Measurements from ENCODE around the gene ZNF12.
"Not testable (repeated sequence)": the region's sequence is repeated elsewhere in the genome, so short reads cannot be mapped to it uniquely, and the experiment has no call there.

ZNF12 gene

DNA sequence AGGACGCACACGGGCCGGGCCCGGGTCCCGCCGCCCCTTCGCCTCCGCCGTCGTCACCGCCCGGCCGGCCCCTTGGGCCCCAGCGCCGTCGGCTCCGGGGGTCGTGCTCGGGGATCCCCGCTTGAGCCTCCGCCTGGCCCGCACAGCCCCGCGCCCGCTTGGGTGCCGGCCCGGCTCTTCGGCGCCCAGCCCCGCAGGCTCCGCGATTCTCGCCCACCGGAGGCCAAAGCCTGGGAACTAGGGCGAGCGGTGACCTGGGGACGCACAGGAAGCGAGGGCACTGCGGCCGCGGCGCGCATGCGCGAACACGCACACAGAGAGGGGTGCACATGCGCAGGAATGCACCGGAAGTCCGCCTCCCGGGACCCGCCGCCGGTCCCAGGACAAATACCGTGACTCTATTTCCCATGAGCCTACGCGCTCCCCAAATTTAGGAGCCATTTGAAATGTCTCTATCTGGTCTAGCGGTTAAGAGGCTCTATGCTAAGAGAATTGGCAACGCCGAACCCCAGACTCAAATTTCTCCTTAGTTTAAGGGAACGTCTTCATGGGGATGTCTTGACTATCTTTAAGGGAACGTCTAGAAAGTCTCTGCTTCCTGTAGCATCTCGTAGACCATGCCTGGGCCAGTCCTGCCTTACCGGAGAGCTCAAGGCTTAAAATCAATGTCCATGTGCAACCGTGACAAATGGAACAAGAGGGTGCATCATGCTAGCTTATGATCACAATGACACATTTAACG lies at the start of gene ZNF12:
Gene ZNF12 (minus strand): TSS at position 282 of the 742 bp plus-strand sequence. CDS start 1,774 bp downstream, outside the sequence.
- DNase-seq (ENCODE audit: low read depth in 2 of 2) = peak; percentile 92 to 95

DNA sequence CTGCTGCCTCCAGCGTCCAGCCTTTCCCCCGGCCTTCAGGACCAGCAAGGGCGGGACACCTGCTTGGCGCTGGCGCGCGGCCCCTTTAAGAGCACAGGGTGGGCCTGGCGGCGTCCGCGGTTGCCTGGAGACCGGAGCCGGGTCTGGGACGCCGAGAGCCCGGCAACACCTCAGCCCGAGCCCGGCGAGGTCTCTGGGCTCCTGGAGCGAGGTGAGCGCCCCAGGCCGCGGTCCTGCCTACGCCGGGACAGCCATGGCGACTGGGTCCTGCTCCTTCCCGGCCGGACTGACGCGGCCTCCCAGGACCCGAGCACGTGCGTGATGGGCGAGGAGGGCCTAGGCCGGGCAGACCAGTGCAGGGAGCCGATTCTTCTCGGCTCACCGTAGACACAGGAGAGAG lies 47.2 kb upstream of the ZNF12 start, which contains the start of gene RSPH10B2:
Gene RSPH10B2 (plus strand): TSS at position 140 of the 400 bp plus-strand sequence. CDS start 3,575 bp downstream, outside the sequence.
- not testable (repeated sequence) for DNase-seq (ENCODE audit: low read depth in 2 of 2)

DNA sequence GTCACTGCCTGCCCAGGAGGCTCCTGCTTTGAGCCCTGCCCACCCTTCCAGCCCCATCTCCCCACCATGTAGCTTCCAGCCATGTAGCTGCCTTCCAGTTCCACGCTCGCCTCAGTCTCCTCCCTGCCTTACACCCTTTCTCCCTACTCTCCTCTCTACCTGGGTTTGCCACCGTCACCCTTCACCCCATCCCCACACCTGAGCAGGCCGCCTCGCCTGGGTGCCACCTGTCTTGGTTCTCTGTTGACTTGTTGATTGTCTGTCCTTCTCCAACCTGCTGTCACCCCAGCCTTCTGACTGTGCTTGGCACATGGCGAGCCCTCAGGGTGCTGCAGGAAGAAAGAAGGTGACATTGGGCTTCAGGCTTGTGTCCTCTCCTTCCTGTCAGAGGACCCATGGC lies 43.4 kb upstream of the ZNF12 start:
- not testable (repeated sequence) for DNase-seq (ENCODE audit: low read depth in 2 of 2)

DNA sequence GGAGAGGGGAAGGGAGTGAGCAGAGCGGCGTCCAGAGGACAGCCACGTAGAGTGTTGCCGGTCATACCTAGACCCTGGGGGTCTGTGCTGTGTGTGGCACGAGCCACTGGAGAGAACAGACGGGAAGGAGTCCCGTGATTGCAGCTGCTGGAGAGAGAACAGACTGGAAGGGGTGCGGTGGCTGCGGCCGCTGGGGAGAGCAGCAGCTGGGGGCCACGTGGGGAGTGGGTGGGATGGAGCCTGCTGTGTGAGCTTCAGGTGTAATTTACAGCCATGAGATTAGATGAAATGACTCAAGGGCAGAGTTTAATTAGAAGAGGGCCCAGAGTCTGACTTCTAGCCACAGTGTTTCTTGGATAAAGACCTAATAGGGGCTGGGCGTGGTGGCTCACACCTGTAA lies 42.6 kb upstream of the ZNF12 start:
- not testable (repeated sequence) for DNase-seq (ENCODE audit: low read depth in 2 of 2)

DNA sequence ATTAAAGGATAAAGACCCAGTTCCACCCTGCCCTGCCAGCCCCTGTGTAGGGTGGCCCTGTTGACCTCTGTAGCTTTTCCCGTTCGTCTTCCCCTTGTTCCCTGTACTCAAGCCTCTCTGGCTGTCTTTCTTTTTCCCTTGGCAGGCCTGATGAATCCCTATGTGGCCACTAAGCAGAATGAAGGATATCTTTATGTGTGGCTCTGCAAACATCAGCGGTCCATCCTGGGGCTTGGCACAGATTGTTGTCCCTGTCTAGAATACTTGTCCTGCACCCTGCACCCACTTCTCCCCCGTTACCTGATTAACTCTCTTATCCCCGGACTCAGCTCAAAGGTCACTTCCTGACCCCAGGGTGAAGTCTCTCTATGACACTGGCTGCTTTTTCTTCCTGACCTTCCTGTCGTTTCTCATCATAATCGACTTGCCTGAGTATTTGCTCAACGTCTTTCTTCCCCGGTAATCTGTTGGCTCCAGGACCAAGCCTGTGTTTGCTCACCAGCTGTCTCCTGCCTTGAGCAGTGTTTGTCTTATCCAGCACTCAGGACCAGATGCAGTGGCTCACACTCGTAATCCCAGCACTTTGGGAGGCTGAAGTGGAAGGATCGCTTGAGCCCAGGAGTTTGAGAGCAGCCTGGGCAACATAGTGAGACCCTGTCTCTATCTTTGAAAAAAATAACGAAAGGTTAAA lies 37.8 kb upstream of the ZNF12 start:
- not testable (repeated sequence) for DNase-seq (ENCODE audit: low read depth in 2 of 2)

DNA sequence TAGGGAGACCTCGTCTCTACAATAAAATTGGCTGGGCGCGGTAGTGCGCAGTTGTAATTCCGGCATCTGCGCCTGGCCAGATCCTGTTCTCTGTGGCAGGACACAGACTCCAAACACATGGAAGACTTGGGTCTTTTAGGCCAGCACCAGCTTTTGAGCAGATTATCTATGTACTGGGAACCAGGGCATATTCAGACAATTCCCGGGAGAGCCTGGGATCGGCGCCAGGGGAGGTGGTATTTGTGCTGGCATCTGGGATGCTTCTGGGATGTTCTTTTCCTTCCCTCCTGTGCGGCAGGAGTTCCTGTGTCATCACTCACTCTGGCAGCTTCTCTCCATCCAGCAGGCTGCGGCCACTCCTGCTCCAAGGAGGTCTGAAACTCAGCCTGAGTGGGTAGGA lies 31.7 kb upstream of the ZNF12 start:
- not testable (repeated sequence) for DNase-seq (ENCODE audit: low read depth in 2 of 2)

DNA sequence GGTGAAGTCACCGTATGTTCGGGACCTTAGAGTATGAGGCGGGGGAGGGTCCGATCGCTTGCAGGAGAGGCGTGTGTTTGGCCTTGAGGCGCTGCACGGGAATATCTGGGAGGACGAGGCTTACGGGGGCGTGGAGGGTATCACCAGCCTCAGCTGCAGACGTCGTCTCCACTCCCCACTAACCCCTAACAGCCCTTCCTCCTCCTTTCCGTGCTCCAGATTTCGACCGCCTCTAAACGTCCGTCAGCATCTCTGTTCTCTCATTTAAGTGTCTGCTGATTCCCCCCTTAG lies 23.5 kb upstream of the ZNF12 start:
- DNase-seq (ENCODE audit: low read depth in 2 of 2) = no peak

DNA sequence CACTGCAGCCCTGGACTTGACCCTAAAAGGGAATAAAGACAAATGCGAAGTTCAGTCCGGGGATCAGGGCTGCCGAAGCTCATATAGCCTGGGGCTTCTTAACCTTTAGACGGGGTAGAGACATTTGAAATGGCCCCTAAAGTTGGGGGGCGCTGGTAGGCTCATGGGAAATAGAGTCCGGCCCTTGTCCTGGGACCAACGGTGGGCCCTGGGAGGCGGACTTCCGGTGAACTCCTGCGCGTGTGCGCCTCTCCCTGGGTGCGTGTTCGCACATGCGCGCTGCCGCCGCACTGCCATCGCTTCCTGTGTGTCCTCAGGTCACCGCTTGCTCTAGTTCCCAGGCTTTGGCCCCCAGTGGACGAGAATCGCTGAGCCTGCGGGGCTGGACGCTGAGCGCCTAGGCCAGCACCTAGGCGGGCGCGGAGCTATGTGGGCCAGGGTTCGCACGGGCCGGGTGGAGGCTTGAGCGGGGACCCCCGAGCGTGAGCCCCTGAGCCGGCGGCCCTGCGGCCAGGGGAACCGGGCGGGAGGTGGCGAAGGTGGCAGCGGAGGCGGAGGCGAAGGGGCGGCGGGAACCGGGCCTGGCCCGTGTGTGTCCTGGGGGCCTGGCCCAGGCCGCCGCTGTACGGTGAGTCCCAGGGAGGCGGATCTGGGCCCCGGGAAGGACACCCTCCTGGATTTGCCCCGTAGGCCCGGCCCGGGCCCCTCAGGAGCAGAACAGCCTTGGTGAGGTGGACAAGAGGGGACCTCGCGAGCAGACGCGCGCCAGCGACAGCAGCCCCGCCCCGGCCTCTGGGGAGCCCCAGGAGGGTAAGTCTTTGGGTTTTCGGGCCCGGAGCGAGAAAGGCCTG lies 23.0 kb upstream of the ZNF12 start:
- DNase-seq (ENCODE audit: low read depth in 2 of 2) = peak; percentile 72 to 83

DNA sequence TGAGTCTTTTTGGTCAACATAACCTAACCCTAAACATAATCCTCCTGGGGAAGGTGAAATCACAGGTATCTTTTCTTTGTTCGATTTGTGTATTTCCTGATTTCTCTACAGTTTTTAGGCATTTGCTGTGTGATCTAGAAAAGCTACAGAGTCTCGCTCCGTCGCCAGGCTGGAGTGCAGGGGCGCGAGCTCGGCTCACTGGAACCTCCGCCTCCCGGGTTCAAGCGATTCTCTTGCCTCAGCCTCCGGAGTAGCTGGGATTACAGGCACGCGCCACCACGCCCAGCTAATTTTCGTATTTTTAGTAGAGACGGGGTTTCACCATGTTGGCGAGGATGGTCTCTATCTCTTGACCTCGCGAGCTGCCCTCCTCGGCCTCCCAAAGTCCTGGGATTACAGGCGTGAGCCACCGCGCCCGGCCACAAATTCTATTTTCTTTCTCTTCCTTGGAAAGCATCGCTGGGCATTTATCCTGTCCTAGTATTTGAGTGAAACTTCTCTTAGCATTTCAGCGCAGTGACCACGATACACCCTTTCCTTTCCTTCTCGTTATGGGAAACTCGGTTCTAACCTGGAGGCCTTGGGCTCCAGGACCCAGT lies 22.2 kb upstream of the ZNF12 start:
- DNase-seq (ENCODE audit: low read depth in 2 of 2) = not testable (repeated sequence)

DNA sequence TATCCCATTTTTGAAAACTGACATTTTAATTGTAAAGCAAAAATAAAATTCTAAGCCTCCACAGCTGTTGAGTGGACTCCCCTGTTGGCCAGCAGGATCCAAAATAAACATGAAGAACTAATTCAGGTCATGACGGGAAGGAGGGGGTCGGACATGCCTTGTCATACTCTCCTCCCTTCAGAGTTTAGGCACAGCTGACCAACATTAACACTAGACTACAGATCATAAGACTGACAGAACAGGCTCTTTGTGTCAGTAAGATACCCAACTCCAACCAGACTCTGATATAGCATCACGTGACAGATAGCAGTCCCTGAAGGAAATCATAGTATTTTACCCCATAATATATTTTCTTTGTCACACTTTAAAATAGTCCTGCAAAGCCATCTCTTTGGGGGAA lies 20.9 kb upstream of the ZNF12 start:
- DNase-seq (ENCODE audit: low read depth in 2 of 2) = no peak

DNA sequence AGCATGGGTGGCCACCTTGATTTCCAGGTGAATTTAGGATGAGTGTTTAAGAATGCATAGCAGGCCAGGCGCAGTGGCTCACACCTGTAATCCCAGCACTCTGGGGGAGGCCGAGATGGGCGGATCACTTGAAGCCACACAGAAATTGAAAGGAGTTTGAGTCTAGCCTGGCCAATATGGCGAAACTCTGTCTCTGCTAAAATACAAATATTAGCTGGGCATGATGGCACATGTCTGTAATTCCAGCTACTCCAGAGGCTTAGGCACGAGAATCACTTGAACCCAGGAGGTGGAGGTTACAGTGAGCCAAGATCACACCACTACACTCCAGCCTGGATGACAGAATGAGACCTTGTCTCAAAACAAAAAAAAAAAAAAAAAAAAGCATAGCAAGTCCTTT lies 19.6 kb upstream of the ZNF12 start:
- not testable (repeated sequence) for DNase-seq (ENCODE audit: low read depth in 2 of 2)

DNA sequence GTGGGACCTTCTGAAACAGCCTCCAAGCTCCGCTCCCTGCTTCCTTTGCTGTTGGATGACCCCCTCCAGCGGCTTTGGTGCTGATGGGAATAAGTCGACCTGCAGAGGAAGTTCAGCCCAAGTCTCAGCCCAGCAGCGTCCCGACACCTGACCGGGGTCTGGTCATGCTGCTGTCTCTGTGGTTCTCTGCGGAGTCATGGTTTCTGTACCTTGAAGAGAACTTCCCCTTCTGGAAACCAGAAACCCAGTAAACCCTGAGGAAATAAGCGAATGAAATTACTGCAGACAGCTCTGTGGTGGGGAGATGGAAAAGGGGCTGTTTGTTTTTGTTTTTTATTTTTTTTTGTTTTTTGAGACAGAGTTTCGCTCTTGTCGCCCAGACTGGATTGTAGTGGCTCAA lies 18.3 kb upstream of the ZNF12 start:
- no peak for DNase-seq (ENCODE audit: low read depth in 2 of 2)

DNA sequence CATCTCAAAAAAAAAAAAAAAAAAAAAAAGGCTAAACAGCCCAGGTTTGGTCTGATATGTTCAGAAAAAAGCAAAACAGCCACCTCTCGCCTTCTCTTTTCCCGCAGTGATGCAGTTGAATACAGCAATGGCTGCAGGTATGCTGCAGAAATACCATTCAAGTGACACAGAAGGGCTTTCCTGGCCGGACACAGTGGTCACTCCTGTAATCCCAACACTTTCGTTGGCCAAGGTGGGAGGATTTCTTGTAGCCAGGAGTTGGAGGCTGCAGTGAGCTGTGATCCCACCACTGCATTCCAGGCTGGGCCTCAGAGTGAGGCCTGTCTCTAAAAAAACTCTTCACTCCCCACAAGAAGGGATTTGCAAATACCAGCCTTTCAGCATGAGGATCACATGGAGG lies 17.6 kb upstream of the ZNF12 start:
- not testable (repeated sequence) for DNase-seq (ENCODE audit: low read depth in 2 of 2)

DNA sequence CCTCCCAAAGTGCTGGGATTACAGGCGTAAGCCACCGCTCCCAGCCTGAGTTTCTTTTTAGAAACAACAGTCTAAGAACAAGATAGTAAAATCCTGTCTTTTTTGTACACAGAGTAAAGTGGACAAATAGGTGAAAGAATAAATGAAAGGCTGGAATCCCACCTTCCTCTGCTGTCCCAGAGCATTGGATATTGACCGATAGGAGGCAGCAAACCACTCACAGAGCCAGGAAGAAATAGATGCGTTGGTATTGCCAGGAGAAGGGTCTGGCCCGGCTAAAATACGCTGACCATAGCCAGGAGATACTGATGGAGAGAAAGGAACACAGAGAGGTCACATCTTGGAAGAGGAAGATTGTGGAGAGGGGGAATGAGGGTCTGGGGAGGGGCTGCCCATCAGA lies 11.4 kb upstream of the ZNF12 start:
- DNase-seq (ENCODE audit: low read depth in 2 of 2) = no peak

DNA sequence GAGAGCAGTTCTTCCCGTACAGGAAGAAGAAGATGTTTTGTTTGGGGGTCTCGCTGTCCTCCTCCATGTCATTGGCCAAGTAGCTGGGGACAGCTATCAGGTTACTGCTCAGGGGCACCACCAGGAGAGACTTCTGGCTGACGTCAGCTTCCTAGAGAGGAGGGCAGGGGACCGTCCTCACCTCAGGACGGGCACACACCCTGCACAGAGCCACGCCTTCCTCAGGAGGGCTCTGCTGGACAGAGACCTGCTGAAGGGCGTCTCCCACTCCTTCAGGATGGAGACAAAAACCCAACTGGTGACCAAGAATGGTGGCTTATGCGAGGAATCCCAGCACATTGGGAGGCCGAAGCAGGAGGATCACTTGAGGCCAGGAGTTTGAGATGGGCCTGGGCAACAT lies 9.2 kb upstream of the ZNF12 start:
- DNase-seq (ENCODE audit: low read depth in 2 of 2) = not testable (repeated sequence)

DNA sequence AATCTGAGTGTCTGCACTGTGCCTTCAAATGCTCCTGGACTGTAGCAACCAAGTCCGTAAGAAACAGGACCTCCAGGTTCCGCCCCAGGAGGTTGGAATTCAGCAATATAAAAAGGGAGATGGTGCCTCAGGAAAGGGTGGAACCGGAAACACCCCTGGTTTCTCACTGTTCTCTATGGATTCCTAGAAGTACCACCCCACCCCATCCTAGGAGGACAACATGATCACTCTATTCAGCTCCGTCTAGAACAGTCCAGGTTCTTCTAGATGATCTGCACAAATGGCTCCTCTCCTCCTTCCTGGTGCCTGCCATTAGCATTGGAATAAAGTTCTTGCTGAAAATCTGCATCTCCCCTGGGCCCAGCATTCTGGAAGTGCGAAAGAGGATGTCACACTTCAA lies 7.6 kb upstream of the ZNF12 start:
- DNase-seq (ENCODE audit: low read depth in 2 of 2) = no peak

DNA sequence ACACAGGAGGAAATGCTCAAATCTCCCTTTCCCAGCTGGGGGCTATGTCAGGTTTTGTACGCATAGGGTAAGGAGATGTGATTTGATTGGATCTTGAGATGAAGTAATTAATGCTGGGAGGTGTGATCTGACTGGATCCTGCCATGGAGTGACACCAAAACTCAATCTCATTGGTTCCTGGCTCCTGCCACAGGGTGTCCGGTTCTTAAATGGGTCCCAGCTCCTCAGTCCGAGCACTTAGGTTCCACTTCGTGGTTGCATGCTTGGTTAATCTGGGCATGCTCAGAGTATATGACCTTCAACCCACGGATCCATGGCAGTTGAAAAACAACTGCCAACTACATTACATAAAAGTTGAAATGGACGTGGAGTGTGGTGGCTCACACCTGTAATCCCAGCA lies 3.1 kb upstream of the ZNF12 start:
- peak in 1 of 2 donors; percentile 11 for DNase-seq (ENCODE audit: low read depth in 2 of 2)

DNA sequence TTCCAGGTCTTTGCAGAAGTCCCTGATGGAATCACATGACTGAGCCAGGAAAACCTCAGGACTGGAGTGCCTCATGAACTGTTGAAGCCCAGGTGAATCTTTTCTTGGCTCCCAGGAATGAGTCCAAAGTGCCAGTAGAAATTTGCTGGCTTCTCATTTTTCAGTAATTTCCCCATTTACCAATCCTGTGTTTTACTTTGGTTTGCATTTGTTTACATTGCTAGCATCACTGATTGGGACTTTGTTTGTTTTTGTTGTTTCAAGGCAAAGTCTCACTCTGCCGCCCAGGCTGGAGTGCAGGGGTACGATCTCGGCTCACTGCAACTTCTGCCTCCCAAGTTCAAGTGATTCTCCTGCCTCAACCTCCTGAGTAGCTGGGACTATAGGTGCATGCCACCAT lies 1.6 kb upstream of the ZNF12 start:
- no peak for DNase-seq (ENCODE audit: low read depth in 2 of 2)

DNA sequence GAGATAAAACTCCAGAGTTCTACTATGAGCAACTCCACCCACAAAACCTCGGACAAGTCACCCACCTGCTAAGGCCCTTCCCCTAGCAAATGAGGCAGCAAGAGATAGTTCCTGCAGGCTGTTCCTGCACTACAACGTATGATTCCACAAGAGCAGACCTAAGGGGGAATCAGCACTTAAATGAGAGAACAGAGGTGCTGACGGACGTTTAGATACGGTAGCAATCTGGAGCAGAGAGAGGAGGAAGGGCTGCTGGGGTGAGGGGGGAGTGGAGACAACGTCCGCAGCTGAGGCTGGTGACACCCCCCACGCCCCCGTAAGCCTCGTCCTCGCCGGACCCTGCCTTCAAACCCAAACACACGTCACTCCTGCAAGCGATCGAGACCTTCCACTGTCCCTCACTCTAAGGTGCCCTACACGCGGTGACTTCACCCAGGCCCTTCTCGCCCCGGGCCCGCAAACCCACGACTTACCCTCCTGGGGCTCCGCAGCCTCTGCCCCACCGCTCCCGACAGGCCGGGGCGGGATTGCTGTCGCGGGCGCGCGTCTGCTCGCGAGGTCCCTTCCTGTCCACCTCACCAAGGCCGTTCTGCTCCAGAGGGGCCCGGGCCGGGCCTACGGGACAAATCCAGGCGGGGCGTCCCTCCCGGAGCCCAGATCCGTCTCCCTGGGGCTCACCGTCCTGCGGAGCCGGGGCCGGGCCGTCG lies 635 bp downstream of the ZNF12 start:
- peak; percentile 8 to 9 for DNase-seq (ENCODE audit: low read depth in 2 of 2)

DNA sequence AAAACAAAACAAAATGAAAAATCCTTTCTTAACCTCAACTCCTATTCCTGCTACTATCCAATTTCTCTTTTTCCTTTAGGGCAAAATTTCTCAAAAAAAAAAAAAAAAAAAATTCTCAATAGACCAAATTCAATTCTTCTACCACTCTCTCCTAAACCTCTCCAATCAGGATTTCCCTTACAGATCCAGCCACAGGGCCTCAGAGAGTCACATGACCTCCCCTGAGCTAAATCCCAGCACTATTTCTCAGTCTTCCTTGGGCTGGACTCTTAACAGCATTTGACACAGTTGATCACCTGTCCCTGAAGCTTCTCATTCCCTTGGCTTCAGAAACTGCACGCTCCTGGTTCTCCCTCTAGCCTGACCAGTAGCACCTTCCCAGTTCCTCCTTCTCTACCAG lies 4.9 kb downstream of the ZNF12 start:
- no peak for DNase-seq (ENCODE audit: low read depth in 2 of 2)

DNA sequence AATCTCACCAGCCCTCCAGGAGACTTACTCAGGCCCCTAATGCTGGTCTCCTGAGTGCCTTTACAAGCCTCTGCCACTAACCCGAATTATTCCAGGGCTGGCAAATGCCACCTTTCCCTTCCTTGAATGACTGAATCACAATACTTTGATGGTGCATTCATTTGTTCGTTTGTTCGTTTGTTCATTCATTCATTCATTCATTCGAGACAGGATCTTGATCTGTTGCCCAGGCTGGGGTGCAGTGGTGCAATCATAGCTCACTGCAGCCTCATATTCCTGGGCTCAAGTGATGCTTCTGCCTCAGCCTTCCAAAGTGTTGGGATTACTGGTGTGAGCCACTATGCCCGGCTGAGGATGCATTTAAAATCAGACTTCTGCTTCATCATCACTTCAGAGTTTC lies 6.0 kb downstream of the ZNF12 start:
- no peak for DNase-seq (ENCODE audit: low read depth in 2 of 2)
